ENCODE measurements around the gene HOXC5. TPM values are rescaled to one million over a fixed set of nuclear protein-coding genes. Genes with fewer than 3 reads are reported as not detected.

HOXC5 gene
- polyA plus RNA-seq, 2 of the 4 experiments (the other 2 are of a cell fraction): 0.41 to 0.98 TPM

- no peak for DNase-seq (ENCODE audit: low read depth in 1 of 2, low spot score in 1 of 2)
Observed at GRCh38 chr12:54014377-54015017, 18.4 kb upstream of the HOXC5 start.

GRCh38 chr12:54015018-54015931 lies 17.6 kb upstream of the HOXC5 start:
- no peak for DNase-seq (ENCODE audit: low read depth in 1 of 2, low spot score in 1 of 2)
- Histone ChIP-seq H3K27ac (peak overlapping the region; percentile 96 to 99; a peak in 5 of 6 replicates), H3K4me1 (peaks cover 60% of the 10 kb centered on the region), H3K9me3 (no peaks in the 10 kb centered on the region), H3K4me2 (peak overlapping the region; percentile 96), H3K4me3 (no peak overlapping the region)
- FAIRE-seq: no peak
- no peak for TF ChIP-seq GATA3 (IDR thresholded peaks at IDR 0.05; ENCODE audit: borderline replicate concordance)
- no peak for TF ChIP-seq JUN (IDR thresholded peaks at IDR 0.05)
- no peak for TF ChIP-seq TFCP2L1 (CRISPR knock-in tag; IDR thresholded peaks at IDR 0.05)
- no peak for TF ChIP-seq PBX3 (IDR thresholded peaks at IDR 0.05)
- TF ChIP-seq ZC3H11A (IDR thresholded peaks at IDR 0.05): no peak
- TF ChIP-seq, protein P1, sequence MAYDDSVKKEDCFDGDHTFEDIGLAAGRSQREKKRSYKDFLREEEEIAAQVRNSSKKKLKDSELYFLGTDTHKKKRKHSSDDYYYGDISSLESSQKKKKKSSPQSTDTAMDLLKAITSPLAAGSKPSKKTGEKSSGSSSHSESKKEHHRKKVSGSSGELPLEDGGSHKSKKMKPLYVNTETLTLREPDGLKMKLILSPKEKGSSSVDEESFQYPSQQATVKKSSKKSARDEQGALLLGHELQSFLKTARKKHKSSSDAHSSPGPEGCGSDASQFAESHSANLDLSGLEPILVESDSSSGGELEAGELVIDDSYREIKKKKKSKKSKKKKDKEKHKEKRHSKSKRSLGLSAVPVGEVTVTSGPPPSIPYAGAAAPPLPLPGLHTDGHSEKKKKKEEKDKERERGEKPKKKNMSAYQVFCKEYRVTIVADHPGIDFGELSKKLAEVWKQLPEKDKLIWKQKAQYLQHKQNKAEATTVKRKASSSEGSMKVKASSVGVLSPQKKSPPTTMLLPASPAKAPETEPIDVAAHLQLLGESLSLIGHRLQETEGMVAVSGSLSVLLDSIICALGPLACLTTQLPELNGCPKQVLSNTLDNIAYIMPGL (CRISPR knock-in tag; IDR thresholded peaks at IDR 0.05; ENCODE audit: borderline replicate concordance): no peak
- TF ChIP-seq CBX2 (IDR thresholded peaks at IDR 0.05; ENCODE audit: borderline replicate concordance, low read depth): no peak
- no peak for TF ChIP-seq CHD2 (IDR thresholded peaks at IDR 0.05; ENCODE audit: low read length, partially characterized antibody)
- no peak for TF ChIP-seq RCOR1 (IDR thresholded peaks at IDR 0.05; ENCODE audit: low read depth, low read length)
- TF ChIP-seq HOXB13 (CRISPR knock-in tag; IDR thresholded peaks at IDR 0.05; ENCODE audit: low read depth): no peak
- TF ChIP-seq FOSB (CRISPR knock-in tag; IDR thresholded peaks at IDR 0.05): no peak
- no peak for TF ChIP-seq ESRRA (IDR thresholded peaks at IDR 0.05; ENCODE audit: borderline replicate concordance, low read length)
- TF ChIP-seq MAX (IDR thresholded peaks at IDR 0.05): no peak
- TF ChIP-seq RNF2 (IDR thresholded peaks at IDR 0.05; ENCODE audit: borderline replicate concordance, low read depth): no peak
- TF ChIP-seq, protein P2, sequence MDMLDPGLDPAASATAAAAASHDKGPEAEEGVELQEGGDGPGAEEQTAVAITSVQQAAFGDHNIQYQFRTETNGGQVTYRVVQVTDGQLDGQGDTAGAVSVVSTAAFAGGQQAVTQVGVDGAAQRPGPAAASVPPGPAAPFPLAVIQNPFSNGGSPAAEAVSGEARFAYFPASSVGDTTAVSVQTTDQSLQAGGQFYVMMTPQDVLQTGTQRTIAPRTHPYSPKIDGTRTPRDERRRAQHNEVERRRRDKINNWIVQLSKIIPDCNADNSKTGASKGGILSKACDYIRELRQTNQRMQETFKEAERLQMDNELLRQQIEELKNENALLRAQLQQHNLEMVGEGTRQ (IDR thresholded peaks at IDR 0.05): no peak
- WGBS (ENCODE audit: missing lambda C conversion rate): 90% methylated on average over 23 of the region's 23 CpGs
- ChIA-PET POLR2A (no interaction called here), CTCF (interaction anchor here (1.0 to 28.7 kb wide), 7 partner anchors 8 to 250 kb away, joined by 3 to 1074 read pairs (median 9); partner anchors contain the start of genes HOXC5, HOXC6 and SMUG1)
- ATAC-seq: no peak

More at GRCh38 chr12:54014377-54015017, 18.4 kb upstream of the HOXC5 start:
- H3K4me1 ChIP-seq: peaks cover 62% of the 10 kb centered on the region
- 92% methylated on average over 36 of the region's 36 CpGs for WGBS (ENCODE audit: missing lambda C conversion rate)
- peak overlapping the region; percentile 60 for H3K4me2 ChIP-seq
- FAIRE-seq (no peak), ATAC-seq (no peak)
- no peak overlapping the region for H3K4me3 ChIP-seq
- CTCF ChIA-PET: interaction anchor here (0.7 to 28.7 kb wide), 8 partner anchors 9 to 201 kb away, joined by 3 to 1074 read pairs (median 8); partner anchors contain the start of genes HOXC5, HOXC6 and SMUG1
- no peaks in the 10 kb centered on the region for H3K9me3 ChIP-seq
- peak overlapping the region in 1 of 2 experiments; percentile 77; a peak in 3 of 6 replicates for H3K27ac ChIP-seq
- POLR2A ChIA-PET: no interaction called here
- TF ChIP-seq GATA3 (IDR thresholded peaks at IDR 0.05; ENCODE audit: borderline replicate concordance) (no peak), BCL3 (IDR thresholded peaks at IDR 0.05) (no peak), CHD4 (IDR thresholded peaks at IDR 0.05; ENCODE audit: borderline replicate concordance) (no peak), HOXB5 (CRISPR knock-in tag; IDR thresholded peaks at IDR 0.05) (no peak), TP53 (CRISPR knock-in tag; IDR thresholded peaks at IDR 0.05) (no peak), RNF2 (IDR thresholded peaks at IDR 0.05; ENCODE audit: borderline replicate concordance, low read depth) (no peak), EHMT2 (IDR thresholded peaks at IDR 0.05; ENCODE audit: low read depth) (no peak)
- TF ChIP-seq, protein P3, sequence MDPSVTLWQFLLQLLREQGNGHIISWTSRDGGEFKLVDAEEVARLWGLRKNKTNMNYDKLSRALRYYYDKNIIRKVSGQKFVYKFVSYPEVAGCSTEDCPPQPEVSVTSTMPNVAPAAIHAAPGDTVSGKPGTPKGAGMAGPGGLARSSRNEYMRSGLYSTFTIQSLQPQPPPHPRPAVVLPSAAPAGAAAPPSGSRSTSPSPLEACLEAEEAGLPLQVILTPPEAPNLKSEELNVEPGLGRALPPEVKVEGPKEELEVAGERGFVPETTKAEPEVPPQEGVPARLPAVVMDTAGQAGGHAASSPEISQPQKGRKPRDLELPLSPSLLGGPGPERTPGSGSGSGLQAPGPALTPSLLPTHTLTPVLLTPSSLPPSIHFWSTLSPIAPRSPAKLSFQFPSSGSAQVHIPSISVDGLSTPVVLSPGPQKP (IDR thresholded peaks at IDR 0.05; ENCODE audit: low read depth, low read length): no peak
